ENCODE measurements around the gene SHANK1.

GRCh38 chr19:50719566-50719965, at the start of gene SHANK1:
- no peak for TF ChIP-seq CTCF (IDR thresholded peaks at IDR 0.05; ENCODE audit: low read depth, low read length)
- TF ChIP-seq EZH2phosphoT487 (IDR thresholded peaks at IDR 0.05; ENCODE audit: low read depth): no peak
